Measurements from ENCODE around the gene FBXL17. TPM values are rescaled to one million over a fixed set of nuclear protein-coding genes. Genes with fewer than 3 reads are reported as not detected.

FBXL17 gene
- total RNA-seq, 1 donor from 2014 or later: 21.6 TPM

DNA sequence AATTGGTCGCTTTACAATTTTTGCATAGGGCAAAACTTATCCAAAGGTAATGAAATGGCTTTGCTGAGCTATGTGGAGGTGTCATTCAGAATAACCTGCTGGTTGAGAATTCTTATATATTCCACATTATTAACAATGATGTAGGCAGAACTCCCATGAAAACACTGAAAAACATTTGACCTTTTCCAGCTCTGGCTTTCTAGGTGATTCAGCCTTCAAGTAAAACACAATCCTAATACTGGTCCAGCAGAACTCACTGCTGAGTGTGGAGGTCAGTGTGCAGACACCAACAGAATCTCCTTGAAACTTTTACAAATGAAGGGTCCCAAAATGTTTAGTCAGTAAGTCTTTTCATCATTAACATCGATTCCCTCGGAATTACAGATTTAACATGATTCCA is 549.2 kb downstream of the FBXL17 start:
- no peak overlapping the region for H3K4me3 Mint-ChIP-seq
- no peak for DNase-seq (ENCODE audit: low spot score in 2 of 2, unreplicated experiment in 2 of 2)
- no peaks in the 10 kb centered on the region for H3K27me3 Mint-ChIP-seq (ENCODE audit: low read depth)
- no peak for TF ChIP-seq CTCF (IDR thresholded peaks at IDR 0.05; ENCODE audit: unreplicated experiment)
- peaks cover 11% of the 10 kb centered on the region for H3K4me1 Mint-ChIP-seq
- H3K9me3 Mint-ChIP-seq: no peaks in the 10 kb centered on the region
- no peak overlapping the region for H3K27ac Mint-ChIP-seq
- H3K36me3 Mint-ChIP-seq: no peaks in the 10 kb centered on the region

GRCh38 chr5:107831612-107832395 is 550.1 kb downstream of the FBXL17 start:
- H3K9me3 Mint-ChIP-seq: no peaks in the 10 kb centered on the region
- H3K4me3 Mint-ChIP-seq: no peak overlapping the region
- H3K36me3 Mint-ChIP-seq: no peaks in the 10 kb centered on the region
- H3K27ac Mint-ChIP-seq: no peak overlapping the region
- no peak for TF ChIP-seq CTCF (IDR thresholded peaks at IDR 0.05; ENCODE audit: unreplicated experiment)
- peaks cover 11% of the 10 kb centered on the region for H3K4me1 Mint-ChIP-seq
- DNase-seq (ENCODE audit: low spot score in 2 of 2, unreplicated experiment in 2 of 2): no peak
- H3K27me3 Mint-ChIP-seq (ENCODE audit: low read depth): no peaks in the 10 kb centered on the region

DNA sequence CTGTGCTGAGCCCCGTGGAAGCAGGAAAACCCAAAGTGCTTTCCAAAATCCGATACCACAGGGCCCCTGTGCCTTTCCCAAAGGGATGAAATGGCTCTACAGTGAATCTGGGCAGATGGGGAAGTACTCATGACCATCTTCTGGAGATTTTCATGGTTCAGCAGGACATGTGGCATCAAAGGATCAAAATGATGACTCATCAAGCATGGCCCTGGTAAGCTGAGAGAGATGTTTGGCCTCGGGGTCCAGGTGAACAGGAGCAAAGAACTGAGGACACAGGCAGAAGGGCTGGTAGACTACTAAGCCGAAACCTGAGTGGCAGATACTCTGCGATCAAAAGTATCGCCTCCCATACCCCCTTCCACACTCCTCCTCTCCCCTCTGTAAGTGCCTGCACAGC is 551.1 kb downstream of the FBXL17 start:
- H3K9me3 Mint-ChIP-seq: no peaks in the 10 kb centered on the region
- no peak for TF ChIP-seq CTCF (IDR thresholded peaks at IDR 0.05; ENCODE audit: unreplicated experiment)
- peaks cover 11% of the 10 kb centered on the region for H3K4me1 Mint-ChIP-seq
- DNase-seq (ENCODE audit: low spot score in 2 of 2, unreplicated experiment in 2 of 2): no peak
- H3K36me3 Mint-ChIP-seq: no peaks in the 10 kb centered on the region
- no peaks in the 10 kb centered on the region for H3K27me3 Mint-ChIP-seq (ENCODE audit: low read depth)
- no peak overlapping the region for H3K4me3 Mint-ChIP-seq
- H3K27ac Mint-ChIP-seq: no peak overlapping the region

DNA sequence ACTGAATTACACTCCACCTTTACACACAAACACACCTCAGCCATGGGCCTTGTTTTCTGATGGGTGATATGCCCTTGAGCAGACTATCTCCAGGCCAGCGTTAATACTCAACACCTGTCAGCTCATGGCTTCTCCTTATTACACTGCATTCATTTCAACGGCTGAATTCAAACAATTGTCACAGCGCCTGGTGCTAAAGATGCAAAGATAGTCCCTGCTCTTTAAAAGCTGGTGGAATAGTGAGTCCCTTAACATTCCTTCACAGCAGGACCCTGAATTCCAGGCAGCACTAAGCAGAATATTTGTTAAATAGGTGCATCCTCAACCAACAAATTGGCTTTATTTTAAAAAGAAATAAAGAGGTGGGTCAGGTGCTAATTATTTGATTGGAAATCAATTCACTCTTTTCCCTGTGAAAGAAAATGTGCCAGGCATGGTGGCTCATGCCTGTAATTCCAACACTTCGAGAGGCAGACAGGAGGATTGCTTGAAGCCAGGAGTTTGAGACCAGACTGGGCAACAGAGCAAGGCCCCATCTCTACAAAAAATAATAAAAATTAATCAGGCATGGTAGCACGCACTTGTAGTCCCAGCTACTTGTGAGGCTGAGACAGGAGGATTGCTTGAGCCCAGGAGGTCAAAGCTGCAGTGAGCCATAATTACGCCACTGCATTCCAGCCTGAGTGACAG is 555.4 kb downstream of the FBXL17 start:
- no peak overlapping the region for H3K4me3 Mint-ChIP-seq
- H3K27me3 Mint-ChIP-seq (ENCODE audit: low read depth): no peaks in the 10 kb centered on the region
- no peak for DNase-seq (ENCODE audit: low spot score in 2 of 2, unreplicated experiment in 2 of 2)
- no peaks in the 10 kb centered on the region for H3K36me3 Mint-ChIP-seq
- peaks cover 12% of the 10 kb centered on the region for H3K9me3 Mint-ChIP-seq
- TF ChIP-seq CTCF (IDR thresholded peaks at IDR 0.05; ENCODE audit: unreplicated experiment): no peak
- peaks cover 4% of the 10 kb centered on the region for H3K4me1 Mint-ChIP-seq
- H3K27ac Mint-ChIP-seq: no peak overlapping the region

- Mint-ChIP-seq H3K4me3 (no peak overlapping the region), H3K9me3 (peaks cover 12% of the 10 kb centered on the region), H3K36me3 (no peaks in the 10 kb centered on the region), H3K4me1 (no peaks in the 10 kb centered on the region), H3K27ac (no peak overlapping the region), H3K27me3 (ENCODE audit: low read depth) (no peaks in the 10 kb centered on the region)
- no peak for TF ChIP-seq CTCF (IDR thresholded peaks at IDR 0.05; ENCODE audit: unreplicated experiment)
- no peak for DNase-seq (ENCODE audit: low spot score in 2 of 2, unreplicated experiment in 2 of 2)
Observed at GRCh38 chr5:107824821-107825220, 557.1 kb downstream of the FBXL17 start.

Data from mesothelial cell of epicardium (in vitro differentiated cells).